ENCODE data around the gene AGAP5. TPM values are rescaled to one million over a fixed set of nuclear protein-coding genes. Genes with fewer than 3 reads are reported as not detected.

AGAP5 gene
- total and polyA plus RNA-seq, 2 of the 13 experiments (the other 11 are each of a cell fraction or from before 2014, with no cell fraction given), result 5.3 to 7.9 TPM

DNA sequence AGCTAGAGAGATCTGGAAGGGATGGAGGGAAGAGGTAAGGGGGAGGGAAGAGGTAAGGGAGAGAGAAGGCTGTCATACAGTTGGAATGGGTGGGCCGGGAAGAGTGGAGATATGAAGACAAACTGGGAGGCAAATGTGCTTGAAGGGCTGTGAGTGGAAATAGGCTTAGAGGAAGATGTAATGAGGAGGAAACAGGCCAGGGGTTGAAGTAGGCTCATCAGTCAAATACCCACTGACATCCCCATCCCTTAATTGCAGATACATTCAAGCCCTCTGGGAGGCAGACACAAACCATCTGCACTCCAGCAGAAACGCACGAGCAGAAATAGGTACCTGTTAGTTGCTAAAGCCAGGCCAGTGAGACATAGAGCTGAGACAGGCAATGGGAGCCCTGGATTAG is 44.2 kb downstream of the AGAP5 start (continued):
- TF ChIP-seq GABPA (IDR thresholded peaks at IDR 0.05; ENCODE audit: low read depth, low read length) (no peak), GABPA (CRISPR knock-in tag; IDR thresholded peaks at IDR 0.05; ENCODE audit: low read depth) (no peak), HOXA9 (CRISPR knock-in tag; IDR thresholded peaks at IDR 0.05; ENCODE audit: borderline replicate concordance) (no peak), RFXANK (CRISPR knock-in tag; IDR thresholded peaks at IDR 0.05) (no peak), ZNF841 (CRISPR knock-in tag; IDR thresholded peaks at IDR 0.05; ENCODE audit: borderline replicate concordance) (no peak), ZNF556 (CRISPR knock-in tag; IDR thresholded peaks at IDR 0.05; ENCODE audit: borderline replicate concordance) (no peak), KMT2A (CRISPR knock-in tag; IDR thresholded peaks at IDR 0.05) (no peak), ZNF121 (CRISPR knock-in tag; IDR thresholded peaks at IDR 0.05) (no peak), STAG1 (CRISPR knock-in tag; IDR thresholded peaks at IDR 0.05) (peak; percentile 83), PRMT3 (CRISPR knock-in tag; IDR thresholded peaks at IDR 0.05; ENCODE audit: borderline replicate concordance, low read depth) (no peak), FUBP1 (CRISPR knock-in tag; IDR thresholded peaks at IDR 0.05; ENCODE audit: borderline replicate concordance) (no peak), SMARCE1 (IDR thresholded peaks at IDR 0.05; ENCODE audit: borderline replicate concordance) (no peak), THAP7 (CRISPR knock-in tag; IDR thresholded peaks at IDR 0.05) (no peak), CHCHD3 (CRISPR knock-in tag; IDR thresholded peaks at IDR 0.05) (no peak), ARHGAP35 (CRISPR knock-in tag; IDR thresholded peaks at IDR 0.05; ENCODE audit: borderline replicate concordance) (no peak), XRCC5 (optimal IDR thresholded peaks at IDR 0.05; ENCODE audit: low read length) (peak; percentile 34), ZEB1 (IDR thresholded peaks at IDR 0.05; ENCODE audit: insufficient replicate concordance, low read depth) (no peak), ZNF256 (CRISPR knock-in tag; conservative IDR thresholded peaks at IDR 0.05) (no peak), HCFC1 (IDR thresholded peaks at IDR 0.05; ENCODE audit: low read depth, low read length) (no peak), ZNF775 (CRISPR knock-in tag; IDR thresholded peaks at IDR 0.05; ENCODE audit: borderline replicate concordance) (no peak), ZNF543 (CRISPR knock-in tag; IDR thresholded peaks at IDR 0.05) (no peak), AGO2 (optimal IDR thresholded peaks at IDR 0.05; ENCODE audit: low read depth, low read length) (no peak), TFDP2 (CRISPR knock-in tag; IDR thresholded peaks at IDR 0.05) (no peak), ZNF44 (CRISPR knock-in tag; IDR thresholded peaks at IDR 0.05) (no peak), SNAPC2 (CRISPR knock-in tag; IDR thresholded peaks at IDR 0.05) (no peak)
- TF ChIP-seq, protein P1, sequence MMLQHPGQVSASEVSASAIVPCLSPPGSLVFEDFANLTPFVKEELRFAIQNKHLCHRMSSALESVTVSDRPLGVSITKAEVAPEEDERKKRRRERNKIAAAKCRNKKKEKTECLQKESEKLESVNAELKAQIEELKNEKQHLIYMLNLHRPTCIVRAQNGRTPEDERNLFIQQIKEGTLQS (CRISPR knock-in tag; IDR thresholded peaks at IDR 0.05), result no peak
- TF ChIP-seq, protein P2, sequence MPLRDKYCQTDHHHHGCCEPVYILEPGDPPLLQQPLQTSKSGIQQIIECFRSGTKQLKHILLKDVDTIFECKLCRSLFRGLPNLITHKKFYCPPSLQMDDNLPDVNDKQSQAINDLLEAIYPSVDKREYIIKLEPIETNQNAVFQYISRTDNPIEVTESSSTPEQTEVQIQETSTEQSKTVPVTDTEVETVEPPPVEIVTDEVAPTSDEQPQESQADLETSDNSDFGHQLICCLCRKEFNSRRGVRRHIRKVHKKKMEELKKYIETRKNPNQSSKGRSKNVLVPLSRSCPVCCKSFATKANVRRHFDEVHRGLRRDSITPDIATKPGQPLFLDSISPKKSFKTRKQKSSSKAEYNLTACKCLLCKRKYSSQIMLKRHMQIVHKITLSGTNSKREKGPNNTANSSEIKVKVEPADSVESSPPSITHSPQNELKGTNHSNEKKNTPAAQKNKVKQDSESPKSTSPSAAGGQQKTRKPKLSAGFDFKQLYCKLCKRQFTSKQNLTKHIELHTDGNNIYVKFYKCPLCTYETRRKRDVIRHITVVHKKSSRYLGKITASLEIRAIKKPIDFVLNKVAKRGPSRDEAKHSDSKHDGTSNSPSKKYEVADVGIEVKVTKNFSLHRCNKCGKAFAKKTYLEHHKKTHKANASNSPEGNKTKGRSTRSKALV (CRISPR knock-in tag; IDR thresholded peaks at IDR 0.05), result no peak

All from HepG2 (cell line).